GM18909 (cell line): ENCODE measurements around the gene TNFRSF13B.

Experiments used
- ATAC-seq: cut with Tn5 transposase; IDR thresholded peaks from one replicate; pipeline ENCODE4 v1.9.1; 2021; ENCODE audit warnings: mild to moderate bottlenecking; ENCODE audit not compliant: unreplicated experiment, poor library complexity

The TNFRSF13B gene

GRCh38 chr17:16940116-16940881 is 31.6 kb downstream of the TNFRSF13B start:
- no peak for ATAC-seq

- ATAC-seq: no peak
These were observed 32.3 kb downstream of the TNFRSF13B start for GRCh38 chr17:16939606-16940115.

- no peak for ATAC-seq
These were observed 32.7 kb downstream of the TNFRSF13B start for GRCh38 chr17:16939208-16939576.

DNA sequence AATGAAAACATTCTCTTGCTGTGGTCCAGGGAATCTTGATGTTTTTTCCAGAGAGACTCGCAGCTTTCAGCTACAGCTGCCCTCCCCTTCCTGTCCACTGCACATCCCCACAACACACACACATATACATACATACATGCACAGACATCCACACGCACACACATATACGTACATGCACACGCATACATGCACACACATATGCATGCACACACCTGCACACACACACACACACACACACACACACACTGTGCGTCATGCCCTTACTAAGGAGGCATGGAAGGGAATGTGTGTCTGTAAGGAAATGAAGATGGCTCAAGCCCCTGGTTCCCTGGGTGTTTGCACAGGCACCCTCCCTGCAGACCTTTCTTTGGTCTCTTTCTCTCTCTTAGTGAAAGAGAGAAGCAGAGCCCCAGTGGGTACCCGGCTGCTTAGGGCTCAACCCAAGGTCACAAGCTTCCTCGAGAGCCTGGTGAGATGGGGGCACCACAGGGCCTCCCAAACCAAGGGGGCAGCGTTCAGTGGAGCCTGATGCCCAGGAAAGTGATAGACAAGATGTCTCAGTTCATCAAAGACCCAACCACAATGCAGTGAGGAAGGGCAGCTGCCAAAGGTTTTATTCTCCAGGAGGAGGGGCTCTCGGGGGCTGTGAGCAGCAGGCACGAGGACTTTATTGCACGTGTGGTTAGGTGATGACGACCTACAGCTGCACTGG is 33.3 kb downstream of the TNFRSF13B start:
- no peak for ATAC-seq

GRCh38 chr17:16938031-16938430 is 33.9 kb downstream of the TNFRSF13B start:
- ATAC-seq: no peak

GRCh38 chr17:16937431-16937830 is 34.5 kb downstream of the TNFRSF13B start:
- ATAC-seq: no peak

DNA sequence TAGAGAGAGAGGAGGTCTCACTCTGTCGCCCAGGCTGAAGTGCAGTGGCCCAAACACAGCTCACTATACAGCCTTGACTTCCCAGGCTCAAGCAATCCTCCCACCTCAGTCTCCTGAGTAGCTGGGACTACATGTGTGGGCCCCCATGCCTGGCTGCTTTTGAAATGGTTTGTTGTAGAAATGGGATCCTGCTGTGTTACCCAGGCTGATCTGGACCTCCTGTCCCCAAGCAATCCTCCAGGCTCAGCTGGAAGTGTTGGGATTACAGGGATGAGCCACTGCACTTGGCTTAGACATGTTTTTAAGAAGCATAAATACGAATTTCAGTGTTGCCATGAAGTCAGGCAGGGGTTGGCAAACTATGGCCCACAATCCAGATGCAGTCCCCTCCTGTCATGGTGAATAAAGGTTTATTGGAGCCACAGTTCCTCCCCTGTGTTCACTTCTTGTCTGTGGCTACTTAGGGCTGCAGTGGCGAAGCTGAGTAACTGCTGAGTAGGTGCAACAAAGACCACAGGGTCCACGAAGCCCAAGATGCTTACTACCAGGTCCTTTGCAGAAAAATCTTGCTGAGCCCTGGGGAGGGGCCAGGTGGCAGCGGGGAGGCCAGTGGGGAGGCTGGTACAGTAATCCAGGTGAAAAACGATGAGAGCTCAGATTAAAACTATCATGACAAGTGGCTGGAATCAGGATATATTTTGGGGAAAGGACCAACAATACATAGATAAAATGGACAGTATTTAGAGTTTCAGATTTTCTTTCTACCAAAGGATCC is 35.2 kb downstream of the TNFRSF13B start:
- ATAC-seq: no peak

- no peak for ATAC-seq
These were observed 36.1 kb downstream of the TNFRSF13B start for GRCh38 chr17:16935786-16936185.

DNA sequence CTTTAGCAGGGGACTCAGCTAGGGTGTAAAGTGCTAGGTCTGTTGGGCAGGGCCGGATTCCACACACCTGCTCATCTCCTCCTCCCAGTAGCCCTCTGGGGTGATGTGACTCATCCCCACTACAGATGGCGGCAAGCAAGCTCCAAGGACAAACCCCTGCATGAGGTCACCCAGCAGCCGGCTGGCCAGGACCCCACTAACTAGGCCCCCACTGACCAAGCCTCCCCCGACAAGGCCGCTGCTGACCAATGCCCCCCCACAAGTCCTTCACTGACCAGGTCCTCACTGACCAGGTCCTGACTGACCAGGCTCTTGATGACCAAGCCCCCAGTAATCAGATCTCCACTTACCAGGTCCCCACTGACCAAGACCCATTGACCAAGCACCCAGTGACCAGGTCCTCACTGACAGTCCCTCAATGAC is 36.7 kb downstream of the TNFRSF13B start:
- no peak for ATAC-seq

DNA sequence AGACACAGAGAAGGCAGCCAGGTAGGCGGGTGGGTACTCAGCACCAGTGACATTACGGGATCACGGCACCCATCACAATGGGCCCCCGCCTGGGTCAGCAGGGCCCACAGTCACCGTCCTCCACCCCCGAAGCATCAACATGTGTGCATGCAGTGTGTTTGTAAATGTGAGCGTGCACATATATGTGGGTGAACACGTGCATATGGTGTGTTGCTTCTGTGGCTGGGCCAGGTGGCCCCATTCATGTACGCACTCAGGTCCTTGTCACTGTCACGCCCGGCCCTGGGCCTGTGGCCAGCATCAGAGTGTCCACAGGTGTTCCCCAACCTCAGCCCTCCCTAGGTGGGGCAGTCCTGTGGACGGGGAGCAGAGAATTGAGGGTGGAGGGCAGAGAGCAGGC is 37.1 kb downstream of the TNFRSF13B start:
- no peak for ATAC-seq

DNA sequence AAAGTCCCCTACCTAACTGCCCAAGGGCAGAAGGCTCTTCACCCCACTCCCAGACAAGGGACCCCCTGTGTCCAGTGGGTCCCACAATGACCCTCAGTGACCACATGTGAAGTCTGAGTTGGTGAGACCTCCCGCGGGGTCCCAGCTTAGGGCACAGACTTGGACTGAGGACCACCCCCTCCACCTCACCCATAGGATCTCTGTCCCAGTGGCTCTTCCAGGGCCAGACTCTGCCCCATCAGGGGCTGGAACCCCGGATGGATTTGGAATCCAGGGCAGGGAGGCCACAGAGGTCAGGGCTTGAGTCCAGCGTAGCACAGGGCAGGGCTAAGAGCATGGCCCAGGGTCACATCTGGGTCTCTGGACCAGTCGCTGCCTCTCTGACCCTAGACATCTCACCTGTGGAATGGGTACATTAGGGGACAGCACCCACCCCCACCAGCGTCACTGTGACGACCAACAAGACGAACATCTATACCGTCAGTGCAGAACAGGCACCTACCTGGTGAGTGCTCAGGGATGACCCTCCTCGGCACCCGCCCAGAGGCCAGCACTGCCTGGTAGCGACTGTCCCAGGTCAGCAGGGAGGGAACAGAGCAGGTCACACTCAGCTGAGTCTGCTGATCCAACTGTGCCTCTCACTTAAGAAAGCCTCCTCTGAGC is 37.7 kb downstream of the TNFRSF13B start:
- ATAC-seq: no peak

GRCh38 chr17:16933317-16934132 is 38.4 kb downstream of the TNFRSF13B start:
- ATAC-seq: no peak

DNA sequence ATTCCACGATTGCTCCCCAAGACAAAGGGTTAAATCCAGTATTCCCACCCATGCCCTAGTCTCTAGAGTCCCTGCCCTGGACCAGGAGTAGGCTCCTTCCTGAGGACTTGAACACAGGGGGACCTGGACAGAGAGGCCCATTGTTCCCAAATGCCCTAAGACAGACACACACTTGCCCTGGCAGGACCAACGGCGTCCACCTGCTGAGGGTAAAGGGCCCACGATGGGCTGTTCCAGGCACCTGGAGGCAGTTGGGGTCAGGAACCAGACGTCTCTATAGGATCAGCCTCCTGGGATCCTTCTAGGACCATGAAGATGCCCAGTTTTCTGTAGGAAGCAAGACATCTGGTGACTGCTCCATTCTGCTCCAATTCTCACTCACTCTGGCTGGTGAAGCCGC is 39.3 kb downstream of the TNFRSF13B start:
- ATAC-seq: no peak

- no peak for ATAC-seq
These were observed 39.8 kb downstream of the TNFRSF13B start for GRCh38 chr17:16932156-16932555.

DNA sequence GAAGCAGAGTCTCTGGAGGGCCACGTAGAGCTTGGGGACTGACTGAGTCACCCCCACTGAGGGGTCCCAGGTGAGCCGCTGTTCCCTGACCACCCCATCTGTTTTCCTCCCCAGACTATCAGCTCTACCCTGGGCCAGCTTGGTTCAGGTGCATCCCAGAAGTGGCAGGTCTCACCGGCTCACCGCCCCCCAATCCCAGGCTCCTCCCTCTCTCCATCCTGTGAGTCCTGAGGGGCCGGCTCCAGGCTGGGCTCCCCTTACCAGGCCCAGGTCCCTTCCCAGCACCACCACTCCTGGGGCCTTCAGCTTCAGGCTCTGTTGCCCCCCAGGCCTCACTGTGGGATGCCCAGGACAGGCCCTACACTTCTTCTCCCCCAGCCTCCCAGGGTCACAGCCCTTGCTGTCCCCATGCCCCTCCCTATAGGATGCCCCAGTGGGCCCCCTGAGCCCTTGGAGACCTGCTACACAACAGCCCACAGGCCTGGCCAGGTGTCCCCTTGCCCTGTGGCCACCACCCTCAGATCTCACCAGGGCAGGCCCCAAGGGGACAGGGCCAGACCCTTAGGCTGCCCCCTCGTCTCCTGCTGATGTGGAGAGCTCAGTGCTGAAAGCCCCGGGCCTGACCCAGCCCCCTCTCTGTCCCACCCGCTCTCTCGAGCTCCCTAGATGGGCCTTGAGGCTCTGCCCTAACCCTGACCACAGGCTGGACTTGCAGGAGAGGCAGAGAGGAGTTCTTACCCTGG is 40.4 kb downstream of the TNFRSF13B start:
- ATAC-seq: no peak

DNA sequence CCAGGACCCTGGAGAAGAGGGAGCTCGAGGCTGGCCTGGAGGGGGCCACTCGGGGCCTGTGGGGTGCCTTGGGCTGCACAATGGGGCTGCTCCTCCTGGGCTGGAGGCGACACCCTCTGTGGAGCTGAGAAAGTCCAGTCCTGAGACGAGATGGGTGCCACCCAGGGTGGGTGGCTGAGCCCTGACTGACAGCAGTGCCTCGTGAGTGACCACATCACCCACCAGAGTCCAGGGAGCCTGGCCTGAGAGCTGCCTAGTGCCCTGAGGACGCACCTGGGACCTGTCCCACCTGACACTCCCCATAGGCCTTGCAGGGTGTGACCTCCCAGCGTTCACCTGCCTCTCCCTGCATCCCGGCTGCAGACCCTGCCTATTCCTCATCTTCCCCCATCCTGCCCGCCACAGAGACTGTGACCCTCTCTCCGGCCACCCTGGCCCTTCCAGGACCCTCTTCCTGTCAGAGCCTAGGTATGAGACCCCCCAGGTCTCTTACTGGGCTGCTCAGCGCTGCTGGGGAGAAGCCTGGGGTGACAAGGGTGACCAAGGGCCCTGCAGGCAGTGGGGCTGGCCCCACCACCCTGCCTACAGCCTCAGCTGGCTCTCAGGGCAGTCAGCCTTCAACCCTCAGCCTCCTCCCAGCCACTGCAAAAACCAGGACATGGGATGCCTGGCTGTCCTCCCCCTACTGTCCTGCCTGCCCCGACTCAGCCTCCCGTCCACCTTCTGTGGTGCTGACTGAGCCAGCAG is 41.2 kb downstream of the TNFRSF13B start:
- ATAC-seq: no peak

- no peak for ATAC-seq
These were observed 42.0 kb downstream of the TNFRSF13B start for GRCh38 chr17:16929757-16930520.
